Large intestine (tissue), 3 donors: Measurements from ENCODE around the gene EMC9. TPM values are rescaled to one million over a fixed set of nuclear protein-coding genes. Genes with fewer than 3 reads are reported as not detected.

Source experiments
- DNase-seq, 2 donors: peaks; one replicate each; pipeline versions ENCODE4 v3.0.0 to v3.0.0-alpha.2; 2013
- H3K27ac ChIP-seq: one replicate; pipeline ENCODE4 v1.5.1; 2013; ENCODE audit warnings: low read length
- H3K27me3 ChIP-seq: 2 replicates; pipeline ENCODE4 v1.6.1; 2013; ENCODE audit warnings: low read length; ENCODE audit not compliant: control insufficient read depth, insufficient read depth
- H3K36me3 ChIP-seq: 2 replicates; pipeline ENCODE4 v1.6.1; 2013; ENCODE audit warnings: low read length; ENCODE audit not compliant: control insufficient read depth, insufficient read depth
- H3K4me1 ChIP-seq: one replicate; pipeline ENCODE4 v1.6.1; 2013; ENCODE audit warnings: low read length; ENCODE audit not compliant: control insufficient read depth, insufficient read depth
- H3K4me3 ChIP-seq: one replicate; pipeline ENCODE4 v1.5.1; 2013; ENCODE audit warnings: low read length
- H3K9me3 ChIP-seq: one replicate; pipeline ENCODE4 v1.6.1; 2013; ENCODE audit warnings: mild to moderate bottlenecking, low read depth, low read length, moderate library complexity; ENCODE audit not compliant: control insufficient read depth
- WGBS: methylation state at CpG from one replicate; pipeline ENCODE4 v1.1.5; 2013; ENCODE audit warnings: low lambda C conversion rate; ENCODE audit not compliant: insufficient coverage; 5-methylcytosine and 5-hydroxymethylcytosine counted together
- polyA plus RNA-seq: library from polyadenylated mRNA; unstranded; fragments of 120-200 nt; gene quantifications from one replicate; pipeline ENCODE4 v1.2.1, GENCODE V29; 2013

The EMC9 gene
- polyA plus RNA-seq, 1 donor = 33.9 TPM

- Histone ChIP-seq H3K9me3 (no peaks in the 10 kb centered on the region), H3K27me3 (no peaks in the 10 kb centered on the region), H3K36me3 (peaks cover 49% of the 10 kb centered on the region), H3K27ac (no peak overlapping the region), H3K4me1 (peaks cover 24% of the 10 kb centered on the region), H3K4me3 (no peak overlapping the region)
- DNase-seq = no peak
- no CpG with 5 or more reads among the region's 3 CpGs for WGBS
Measured at GRCh38 chr14:24149302-24149969, 8.0 kb upstream of the EMC9 start.

- Histone ChIP-seq H3K4me3 (peak overlapping the region; percentile 83), H3K4me1 (peaks cover 36% of the 10 kb centered on the region), H3K27me3 (no peaks in the 10 kb centered on the region), H3K27ac (no peak overlapping the region), H3K9me3 (no peaks in the 10 kb centered on the region), H3K36me3 (peaks cover 56% of the 10 kb centered on the region)
- no peak for DNase-seq
- WGBS = no CpG with 5 or more reads among the region's 29 CpGs
Measured at GRCh38 chr14:24147761-24148428, 6.5 kb upstream of the EMC9 start.

- WGBS = no CpG with 5 or more reads among the region's 57 CpGs
- Histone ChIP-seq H3K27ac (peak within 1 kb of the TSS; percentile 88), H3K27me3 (no peaks in the 10 kb centered on the region), H3K4me3 (peak within 1 kb of the TSS; percentile 83), H3K36me3 (peaks cover 50% of the 10 kb centered on the region), H3K4me1 (peaks cover 42% of the 10 kb centered on the region), H3K9me3 (no peaks in the 10 kb centered on the region)
- DNase-seq = peak; percentile 97 to 98
Measured at GRCh38 chr14:24146978-24147760, 5.8 kb upstream of the EMC9 start, which contains the start of gene RNF31. Gene RNF31 (plus strand): TSS chr14:24147498. CDS start chr14:24147699, 201 bp downstream.

GRCh38 chr14:24146453-24146977 lies 5.1 kb upstream of the EMC9 start, which contains the start of gene PSME2:
Gene PSME2 (minus strand): TSS chr14:24146610. CDS start chr14:24146581, 29 bp downstream.
- Histone ChIP-seq H3K4me3 (peak within 1 kb of the TSS; percentile 83), H3K27ac (peak within 1 kb of the TSS; percentile 88), H3K27me3 (no peaks in the 10 kb centered on the region), H3K4me1 (peaks cover 43% of the 10 kb centered on the region), H3K36me3 (peaks cover 43% of the 10 kb centered on the region), H3K9me3 (no peaks in the 10 kb centered on the region)
- peak; percentile 97 to 99 for DNase-seq
- 0% methylated on average over 3 of the region's 25 CpGs for WGBS

GRCh38 chr14:24145690-24146452 lies 4.5 kb upstream of the EMC9 start:
- H3K27me3 ChIP-seq = no peaks in the 10 kb centered on the region
- peaks cover 43% of the 10 kb centered on the region for H3K4me1 ChIP-seq
- DNase-seq = no peak
- peak overlapping the region; percentile 83 for H3K4me3 ChIP-seq
- H3K36me3 ChIP-seq = peaks cover 37% of the 10 kb centered on the region
- no CpG with 5 or more reads among the region's 9 CpGs for WGBS
- peak overlapping the region; percentile 88 for H3K27ac ChIP-seq
- H3K9me3 ChIP-seq = no peaks in the 10 kb centered on the region

GRCh38 chr14:24145219-24145618 lies 3.8 kb upstream of the EMC9 start:
- Histone ChIP-seq H3K4me1 (peaks cover 43% of the 10 kb centered on the region), H3K27ac (peak overlapping the region; percentile 88)
- DNase-seq = no peak

GRCh38 chr14:24144451-24144850 lies 3.1 kb upstream of the EMC9 start:
- Histone ChIP-seq H3K9me3 (no peaks in the 10 kb centered on the region), H3K27me3 (no peaks in the 10 kb centered on the region), H3K27ac (no peak overlapping the region), H3K4me3 (no peak overlapping the region), H3K4me1 (peaks cover 46% of the 10 kb centered on the region), H3K36me3 (peaks cover 26% of the 10 kb centered on the region)
- WGBS = no CpG with 5 or more reads among the region's 1 CpG
- no peak for DNase-seq

More at GRCh38 chr14:24145219-24145618, 3.8 kb upstream of the EMC9 start:
- Histone ChIP-seq H3K27me3 (no peaks in the 10 kb centered on the region), H3K36me3 (peaks cover 30% of the 10 kb centered on the region), H3K4me3 (peak overlapping the region; percentile 83), H3K9me3 (no peaks in the 10 kb centered on the region)
- WGBS = no CpG with 5 or more reads among the region's 2 CpGs

GRCh38 chr14:24143511-24143910 lies 2.1 kb upstream of the EMC9 start:
- no peak for DNase-seq
- no peak overlapping the region for H3K4me3 ChIP-seq
- H3K27me3 ChIP-seq = no peaks in the 10 kb centered on the region
- WGBS = no CpG with 5 or more reads among the region's 2 CpGs
- H3K4me1 ChIP-seq = peaks cover 52% of the 10 kb centered on the region
- no peaks in the 10 kb centered on the region for H3K9me3 ChIP-seq
- H3K36me3 ChIP-seq = peaks cover 28% of the 10 kb centered on the region
- H3K27ac ChIP-seq = no peak overlapping the region

GRCh38 chr14:24139272-24139934 lies 2.0 kb downstream of the EMC9 start:
- Histone ChIP-seq H3K27me3 (no peaks in the 10 kb centered on the region), H3K4me1 (peaks cover 52% of the 10 kb centered on the region), H3K9me3 (no peaks in the 10 kb centered on the region), H3K27ac (no peak overlapping the region), H3K36me3 (peaks cover 38% of the 10 kb centered on the region), H3K4me3 (no peak overlapping the region)
- no peak for DNase-seq
- no CpG with 5 or more reads among the region's 9 CpGs for WGBS
